ENCODE results near the gene ACER1. TPM values are rescaled to one million over a fixed set of nuclear protein-coding genes. Genes with fewer than 3 reads are reported as not detected.

Gene ACER1
- total and polyA plus RNA-seq, 10 of the 15 experiments (the other 5 are each of a cell fraction or from before 2014, with no cell fraction given) = not detected

- peak; percentile 14 for TF ChIP-seq RELA (IDR thresholded peaks at IDR 0.05; ENCODE audit: borderline replicate concordance, partially characterized antibody)
- TF ChIP-seq STAT3 (IDR thresholded peaks at IDR 0.05; ENCODE audit: low read depth, low read length) = no peak
- no peak for TF ChIP-seq CHD1 (IDR thresholded peaks at IDR 0.05; ENCODE audit: low read depth, low read length)
- 0 out of 2 replicates have a peak, but pooled peaks have one; percentile 34 for TF ChIP-seq SMAD5 (IDR thresholded peaks at IDR 0.05; ENCODE audit: low read depth)
- TF ChIP-seq NFYB (IDR thresholded peaks at IDR 0.05; ENCODE audit: insufficient read depth, low read depth, low read length) = peak; percentile 100
- TF ChIP-seq RCOR1 (conservative IDR thresholded peaks at IDR 0.05; ENCODE audit: low read depth, low read length) = no peak
- TF ChIP-seq, protein P1, sequence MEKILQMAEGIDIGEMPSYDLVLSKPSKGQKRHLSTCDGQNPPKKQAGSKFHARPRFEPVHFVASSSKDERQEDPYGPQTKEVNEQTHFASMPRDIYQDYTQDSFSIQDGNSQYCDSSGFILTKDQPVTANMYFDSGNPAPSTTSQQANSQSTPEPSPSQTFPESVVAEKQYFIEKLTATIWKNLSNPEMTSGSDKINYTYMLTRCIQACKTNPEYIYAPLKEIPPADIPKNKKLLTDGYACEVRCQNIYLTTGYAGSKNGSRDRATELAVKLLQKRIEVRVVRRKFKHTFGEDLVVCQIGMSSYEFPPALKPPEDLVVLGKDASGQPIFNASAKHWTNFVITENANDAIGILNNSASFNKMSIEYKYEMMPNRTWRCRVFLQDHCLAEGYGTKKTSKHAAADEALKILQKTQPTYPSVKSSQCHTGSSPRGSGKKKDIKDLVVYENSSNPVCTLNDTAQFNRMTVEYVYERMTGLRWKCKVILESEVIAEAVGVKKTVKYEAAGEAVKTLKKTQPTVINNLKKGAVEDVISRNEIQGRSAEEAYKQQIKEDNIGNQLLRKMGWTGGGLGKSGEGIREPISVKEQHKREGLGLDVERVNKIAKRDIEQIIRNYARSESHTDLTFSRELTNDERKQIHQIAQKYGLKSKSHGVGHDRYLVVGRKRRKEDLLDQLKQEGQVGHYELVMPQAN (conservative IDR thresholded peaks at IDR 0.05) = peak; percentile 89
- TF ChIP-seq USF2 (IDR thresholded peaks at IDR 0.05; ENCODE audit: borderline replicate concordance, low read depth, low read length) = no peak; the same call in 1 of the 2 replicates
- no peak; the same call in 1 of the 2 replicates for TF ChIP-seq GABPA (IDR thresholded peaks at IDR 0.05; ENCODE audit: low read depth)
- TF ChIP-seq BMI1 (IDR thresholded peaks at IDR 0.05; ENCODE audit: borderline replicate concordance) = no peak
- TF ChIP-seq PAX8 (IDR thresholded peaks at IDR 0.05) = no peak
- TF ChIP-seq, protein P2, sequence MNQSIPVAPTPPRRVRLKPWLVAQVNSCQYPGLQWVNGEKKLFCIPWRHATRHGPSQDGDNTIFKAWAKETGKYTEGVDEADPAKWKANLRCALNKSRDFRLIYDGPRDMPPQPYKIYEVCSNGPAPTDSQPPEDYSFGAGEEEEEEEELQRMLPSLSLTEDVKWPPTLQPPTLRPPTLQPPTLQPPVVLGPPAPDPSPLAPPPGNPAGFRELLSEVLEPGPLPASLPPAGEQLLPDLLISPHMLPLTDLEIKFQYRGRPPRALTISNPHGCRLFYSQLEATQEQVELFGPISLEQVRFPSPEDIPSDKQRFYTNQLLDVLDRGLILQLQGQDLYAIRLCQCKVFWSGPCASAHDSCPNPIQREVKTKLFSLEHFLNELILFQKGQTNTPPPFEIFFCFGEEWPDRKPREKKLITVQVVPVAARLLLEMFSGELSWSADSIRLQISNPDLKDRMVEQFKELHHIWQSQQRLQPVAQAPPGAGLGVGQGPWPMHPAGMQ (IDR thresholded peaks at IDR 0.05; ENCODE audit: borderline replicate concordance) = no peak
- TF ChIP-seq BCLAF1 (IDR thresholded peaks at IDR 0.05) = no peak
- no peak for TF ChIP-seq EZH2 (IDR thresholded peaks at IDR 0.05; ENCODE audit: borderline replicate concordance, control insufficient read depth, low read depth, low read length)
- TF ChIP-seq SMC3 (IDR thresholded peaks at IDR 0.05; ENCODE audit: borderline replicate concordance, low read length) = no peak
- TF ChIP-seq, protein P3, sequence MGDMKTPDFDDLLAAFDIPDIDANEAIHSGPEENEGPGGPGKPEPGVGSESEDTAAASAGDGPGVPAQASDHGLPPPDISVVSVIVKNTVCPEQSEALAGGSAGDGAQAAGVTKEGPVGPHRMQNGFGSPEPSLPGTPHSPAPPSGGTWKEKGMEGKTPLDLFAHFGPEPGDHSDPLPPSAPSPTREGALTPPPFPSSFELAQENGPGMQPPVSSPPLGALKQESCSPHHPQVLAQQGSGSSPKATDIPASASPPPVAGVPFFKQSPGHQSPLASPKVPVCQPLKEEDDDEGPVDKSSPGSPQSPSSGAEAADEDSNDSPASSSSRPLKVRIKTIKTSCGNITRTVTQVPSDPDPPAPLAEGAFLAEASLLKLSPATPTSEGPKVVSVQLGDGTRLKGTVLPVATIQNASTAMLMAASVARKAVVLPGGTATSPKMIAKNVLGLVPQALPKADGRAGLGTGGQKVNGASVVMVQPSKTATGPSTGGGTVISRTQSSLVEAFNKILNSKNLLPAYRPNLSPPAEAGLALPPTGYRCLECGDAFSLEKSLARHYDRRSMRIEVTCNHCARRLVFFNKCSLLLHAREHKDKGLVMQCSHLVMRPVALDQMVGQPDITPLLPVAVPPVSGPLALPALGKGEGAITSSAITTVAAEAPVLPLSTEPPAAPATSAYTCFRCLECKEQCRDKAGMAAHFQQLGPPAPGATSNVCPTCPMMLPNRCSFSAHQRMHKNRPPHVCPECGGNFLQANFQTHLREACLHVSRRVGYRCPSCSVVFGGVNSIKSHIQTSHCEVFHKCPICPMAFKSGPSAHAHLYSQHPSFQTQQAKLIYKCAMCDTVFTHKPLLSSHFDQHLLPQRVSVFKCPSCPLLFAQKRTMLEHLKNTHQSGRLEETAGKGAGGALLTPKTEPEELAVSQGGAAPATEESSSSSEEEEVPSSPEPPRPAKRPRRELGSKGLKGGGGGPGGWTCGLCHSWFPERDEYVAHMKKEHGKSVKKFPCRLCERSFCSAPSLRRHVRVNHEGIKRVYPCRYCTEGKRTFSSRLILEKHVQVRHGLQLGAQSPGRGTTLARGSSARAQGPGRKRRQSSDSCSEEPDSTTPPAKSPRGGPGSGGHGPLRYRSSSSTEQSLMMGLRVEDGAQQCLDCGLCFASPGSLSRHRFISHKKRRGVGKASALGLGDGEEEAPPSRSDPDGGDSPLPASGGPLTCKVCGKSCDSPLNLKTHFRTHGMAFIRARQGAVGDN (IDR thresholded peaks at IDR 0.05) = no peak
- TF ChIP-seq MEF2B (IDR thresholded peaks at IDR 0.05; ENCODE audit: partially characterized antibody, poor library complexity, severe bottlenecking) = no peak
- TF ChIP-seq RUNX3 (IDR thresholded peaks at IDR 0.05; ENCODE audit: low read length) = no peak
These were observed 39.2 kb upstream of the ACER1 start, which contains the start of gene ALKBH7 (continued) for GRCh38 chr19:6372594-6373095.
